IMR-90 (cell line): Measurements from ENCODE around the gene HPRT1. TPM values are rescaled to one million over a fixed set of nuclear protein-coding genes. Genes with fewer than 3 reads are reported as not detected.
A peak's percentile ranks its signal among the peaks of the same experiment; 100 is the strongest.

ENCODE experiments used
- ATAC-seq: fragments of 200-7000 bp; cut with Tn5 transposase; 2 replicates; pipeline ENCODE4 v1.9.1; 2020; ENCODE audit warnings: low read depth, mild to moderate bottlenecking, moderate library complexity
- BruUV-seq: library from RNA; stranded (reverse); fragments of 400-500 nt; replicated peaks from 2 replicates; lab custom pipeline; 2021; lab: Mats Ljungman, UMichigan
- CTCF ChIA-PET: fragments of 300-600 bp; formaldehyde crosslinking; extraction: SDS; loops from one replicate; lab custom pipeline; 2021; ENCODE audit warnings: antibody characterized with exemption; lab: Yijun Ruan, JAX
- POLR2A ChIA-PET: fragments of 300-600 bp; sonication (Branson Sonifier 250); formaldehyde crosslinking; loops from one replicate; lab custom pipeline; 2022; ENCODE audit warnings: antibody characterized with exemption; ENCODE audit not compliant: unreplicated experiment; lab: Charles Lee
- DNase-seq: peaks from one replicate; pipeline ENCODE4 v3.0.0; 2013
- H2AFZ ChIP-seq: replicated peaks from 2 replicates; pipeline ENCODE3; 2013; ENCODE audit warnings: low read length, mild to moderate bottlenecking; ENCODE audit not compliant: poor library complexity
- H2AK5ac ChIP-seq: 2 replicates; pipeline ENCODE4 v1.6.1; 2013; ENCODE audit warnings: low read depth, low read length, inconsistent platforms
- H2AK9ac ChIP-seq: replicated peaks from 2 replicates; pipeline ENCODE3; 2013; ENCODE audit warnings: mild to moderate bottlenecking, low read depth, low read length, moderate library complexity; ENCODE audit not compliant: poor library complexity
- H2BK120ac ChIP-seq: 2 replicates; pipeline ENCODE4 v1.6.1; 2013; ENCODE audit warnings: low read depth, low read length, inconsistent platforms
- H2BK15ac ChIP-seq: 3 replicates; pipeline ENCODE4 v1.6.1; 2013; ENCODE audit warnings: low read depth, low read length, inconsistent platforms
- H2BK20ac ChIP-seq: 2 replicates; pipeline ENCODE4 v1.6.1; 2013; ENCODE audit warnings: low read depth, mild to moderate bottlenecking, inconsistent platforms, low read length, moderate library complexity
- H2BK5ac ChIP-seq: 2 replicates; pipeline ENCODE4 v1.6.1; 2013; ENCODE audit warnings: mild to moderate bottlenecking, low read depth, low read length, inconsistent platforms; ENCODE audit not compliant: poor library complexity, severe bottlenecking
- H3K14ac ChIP-seq: replicated peaks from 2 replicates; pipeline ENCODE4 v1.6.1; 2013; ENCODE audit warnings: low read depth, low read length, inconsistent platforms
- H3K18ac ChIP-seq: 2 replicates; pipeline ENCODE4 v1.6.1; 2013; ENCODE audit warnings: low read depth, low read length, control low read depth
- H3K23ac ChIP-seq: 2 replicates; pipeline ENCODE4 v1.6.1; 2013; ENCODE audit warnings: low read depth, low read length, inconsistent platforms
- H3K27ac ChIP-seq: 2 replicates; pipeline ENCODE4 v1.5.1; 2013; ENCODE audit warnings: mild to moderate bottlenecking, control low read depth, low read length; ENCODE audit not compliant: insufficient read depth
- H3K27me3 ChIP-seq: 2 replicates; pipeline ENCODE4 v1.6.1; 2013; ENCODE audit warnings: low read length; ENCODE audit not compliant: control insufficient read depth, insufficient read depth
- H3K36me3 ChIP-seq: 2 replicates; pipeline ENCODE4 v1.6.1; 2013; ENCODE audit warnings: low read length, mixed read lengths; ENCODE audit not compliant: control insufficient read depth, insufficient read depth
- H3K4ac ChIP-seq: 2 replicates; pipeline ENCODE4 v1.6.1; 2013; ENCODE audit warnings: low read depth, low read length, inconsistent platforms
- H3K4me1 ChIP-seq: 2 replicates; pipeline ENCODE4 v1.6.1; 2013; ENCODE audit warnings: low read length, mixed read lengths; ENCODE audit not compliant: control insufficient read depth, insufficient read depth
- H3K4me2 ChIP-seq: 2 replicates; pipeline ENCODE4 v1.6.1; 2013; ENCODE audit warnings: low read depth, mild to moderate bottlenecking, control low read depth, low read length, moderate library complexity
- H3K4me3 ChIP-seq: 2 replicates; pipeline ENCODE4 v1.5.1; 2013; ENCODE audit warnings: low read depth, mild to moderate bottlenecking, control low read depth, low read length, moderate library complexity; ENCODE audit not compliant: insufficient read depth
- H3K56ac ChIP-seq: 2 replicates; pipeline ENCODE4 v1.6.1; 2013; ENCODE audit warnings: low read length, inconsistent platforms; ENCODE audit not compliant: insufficient read depth; ENCODE audit errors: extremely low read depth
- H3K79me1 ChIP-seq, 2 experiments: 2 replicates each; pipeline ENCODE4 v1.6.1; 2013; ENCODE audit warnings: low read length in 2 of 2, inconsistent platforms in 1 of 2, low read depth in 1 of 2
- H3K9ac ChIP-seq: 2 replicates; pipeline ENCODE4 v1.6.1; 2013; ENCODE audit warnings: low read depth, low read length, control low read depth
- H3K9me1 ChIP-seq: 2 replicates; pipeline ENCODE4 v1.6.1; 2013; ENCODE audit warnings: low read length, inconsistent platforms; ENCODE audit not compliant: insufficient read depth
- H3K9me3 ChIP-seq: 2 replicates; pipeline ENCODE4 v1.6.1; 2013; ENCODE audit warnings: low read length; ENCODE audit not compliant: control insufficient read depth, insufficient read depth
- H4K20me1 ChIP-seq: 2 replicates; pipeline ENCODE4 v1.6.1; 2013; ENCODE audit warnings: low read length, inconsistent platforms; ENCODE audit not compliant: insufficient read depth
- H4K5ac ChIP-seq: 2 replicates; pipeline ENCODE4 v1.6.1; 2013; ENCODE audit warnings: mild to moderate bottlenecking, low read depth, low read length, control low read depth
- H4K8ac ChIP-seq, 2 experiments: 2 replicates each; pipeline ENCODE4 v1.6.1; 2013; ENCODE audit warnings: low read depth in 2 of 2, low read length in 2 of 2, control low read depth in 1 of 2, inconsistent platforms in 1 of 2
- H4K91ac ChIP-seq: 2 replicates; pipeline ENCODE4 v1.6.1; 2013; ENCODE audit warnings: low read depth, low read length, inconsistent platforms; ENCODE audit not compliant: insufficient read depth
- FOS ChIP-seq: fragments of 150-350 bp; IDR thresholded peaks from 2 replicates; pipeline ENCODE4 v1.6.1; 2016; ENCODE audit warnings: low read depth, low read length
- WGBS, 2 experiments: methylation state at CpG; one replicate each; pipeline versions ENCODE4 v1.1.5 to v1.1.7; 2013; ENCODE audit warnings: missing lambda C conversion rate in 2 of 2; ENCODE audit not compliant: insufficient read length in 1 of 2; ENCODE audit errors: extremely low coverage in 2 of 2; 5-methylcytosine and 5-hydroxymethylcytosine counted together
- dilution Hi-C: fragments of 300-500 bp; cut with HindIII; formaldehyde crosslinking; loops from one replicate; pipeline ENCODE4 v1.14.3; 2018; ENCODE audit warnings: low sequenced_read_pairs; ENCODE audit not compliant: unreplicated experiment
- in situ Hi-C: fragments of 300-500 bp; cut with MboI; formaldehyde crosslinking; loops from 3 replicates; pipeline ENCODE4 v1.14.3; 2019; ENCODE audit warnings: low sequenced_read_pairs, inconsistent platforms, mixed read lengths
- intact Hi-C: fragments of 100-400 bp; cut with micrococcal nuclease; formaldehyde crosslinking; loops from 2 replicates; pipeline ENCODE4 v1.10.0; 2022
- polyA plus RNA-seq, 3 experiments: library from polyadenylated mRNA; depleted of rRNA; stranded (reverse); fragments of >200 nt; gene quantifications; 2 replicates each; pipeline ENCODE4 v1.2.3, GENCODE V29; 2012; ENCODE audit warnings: low replicate concordance in 1 of 3
- total RNA-seq: library from RNA; depleted of rRNA; stranded (reverse); fragments of >200 nt; gene quantifications from 2 replicates; pipeline ENCODE4 v1.2.3, GENCODE V29; 2012

The HPRT1 gene
- total and polyA plus RNA-seq, 2 of the 4 experiments (the other 2 are of a cell fraction) = 7.0 to 30.3 TPM

GRCh38 chrX:134525086-134525792, 65.3 kb downstream of the HPRT1 start:
- Histone ChIP-seq H3K4me1 (peaks cover 4% of the 10 kb centered on the region; the same call in 1 of the 2 replicates), H2AK5ac (peak overlapping the region; percentile 59; the same call in 1 of the 2 replicates), H3K14ac (peak overlapping the region; percentile 1; the same call in 1 of the 2 replicates), H4K20me1 (no peaks in the 10 kb centered on the region), H4K8ac (peak overlapping the region in 1 of 2 experiments; percentile 28; a peak in 1 of 4 replicates), H3K9me3 (no peaks in the 10 kb centered on the region), H4K5ac (peak overlapping the region; percentile 30; the same call in 1 of the 2 replicates), H2AFZ (no peak overlapping the region), H3K18ac (peak overlapping the region; percentile 24; the same call in 1 of the 2 replicates), H3K36me3 (no peaks in the 10 kb centered on the region), H3K23ac (no peak overlapping the region), H3K79me1 (no peaks in the 10 kb centered on the region), H2BK15ac (0 out of 3 replicates have a peak overlapping the region, but pooled peaks have one; percentile 0), H3K27me3 (no peaks in the 10 kb centered on the region), H2BK5ac (peak overlapping the region; percentile 76), H2AK9ac (no peak overlapping the region), H2BK120ac (peak overlapping the region; percentile 21), H4K91ac (peak overlapping the region; percentile 26), H3K4ac (0 out of 2 replicates have a peak overlapping the region, but pooled peaks have one; percentile 2), H3K9ac (no peak overlapping the region), H3K56ac (no peak overlapping the region), H3K4me3 (no peak overlapping the region), H3K27ac (peak overlapping the region; percentile 77), H2BK20ac (peak overlapping the region; percentile 52), H3K4me2 (no peak overlapping the region), H3K9me1 (no peaks in the 10 kb centered on the region; the same call in 1 of the 2 replicates)
- DNase-seq (peak; percentile 59), ATAC-seq (peak; percentile 66)
- no TSS peak for BruUV-seq
- dilution Hi-C loops (no loop called here), intact Hi-C loops (no loop called here), in situ Hi-C loops (loop anchor here (10.0 kb wide), 1 partner anchor 230 kb away; no protein-coding TSS in a partner anchor)
- CTCF ChIA-PET = no interaction called here
- 70% methylated on average over 2 of the region's 15 CpGs; no CpG with 5 or more reads in 1 of the 2 experiments for WGBS, 2 experiments
- TF ChIP-seq FOS = no peak
- POLR2A ChIA-PET = no interaction called here
